ENCODE results near the gene CACNA2D3. TPM values are rescaled to one million over a fixed set of nuclear protein-coding genes. Genes with fewer than 3 reads are reported as not detected.
"Not testable (repeated sequence)": the region's sequence is repeated elsewhere in the genome, so short reads cannot be mapped to it uniquely, and the experiment has no call there.

CACNA2D3 gene
- total RNA-seq, 1 experiment from 2014 or later: not detected

DNA sequence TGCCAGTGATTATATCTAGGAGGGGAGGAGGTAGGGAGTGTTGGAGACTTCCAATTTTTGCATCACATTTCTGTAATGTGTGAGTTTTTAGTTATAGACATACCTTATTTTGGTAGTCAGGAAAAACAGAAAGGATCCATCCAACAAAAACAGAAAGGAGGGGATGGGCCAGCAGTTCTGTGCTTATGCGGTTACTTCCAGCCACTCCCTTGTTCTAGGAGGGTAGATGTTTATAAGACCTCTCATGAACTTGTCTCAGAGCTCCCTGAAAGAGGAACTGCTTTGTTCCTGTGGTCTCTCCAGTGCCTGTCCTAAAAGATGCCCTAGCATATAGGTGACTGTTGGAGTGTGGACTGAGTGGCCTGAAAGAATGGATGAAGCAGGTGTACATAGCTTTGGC, 323.3 kb downstream of the CACNA2D3 start:
- no peak for DNase-seq (ENCODE audit: low spot score)

DNA sequence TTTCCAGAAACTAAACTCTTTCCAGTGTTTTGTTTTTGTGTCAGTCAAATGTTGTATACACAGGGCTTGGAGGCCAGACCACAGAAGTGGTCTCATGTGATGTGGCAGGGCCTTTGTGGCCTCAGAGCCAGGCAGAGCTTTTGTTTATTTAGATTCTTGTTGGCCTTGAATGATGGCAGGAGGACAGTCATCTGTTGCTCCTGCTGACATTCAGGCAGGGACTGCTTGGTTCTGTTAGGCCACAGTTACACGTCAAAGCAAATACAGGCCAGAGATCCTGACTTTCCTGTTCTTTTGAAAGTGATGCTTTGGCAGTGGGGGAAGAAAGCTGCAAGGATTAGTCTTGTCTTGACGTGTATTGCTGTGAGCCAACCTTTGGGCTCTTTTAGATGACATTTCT, 325.1 kb downstream of the CACNA2D3 start:
- DNase-seq (ENCODE audit: low spot score): no peak

DNA sequence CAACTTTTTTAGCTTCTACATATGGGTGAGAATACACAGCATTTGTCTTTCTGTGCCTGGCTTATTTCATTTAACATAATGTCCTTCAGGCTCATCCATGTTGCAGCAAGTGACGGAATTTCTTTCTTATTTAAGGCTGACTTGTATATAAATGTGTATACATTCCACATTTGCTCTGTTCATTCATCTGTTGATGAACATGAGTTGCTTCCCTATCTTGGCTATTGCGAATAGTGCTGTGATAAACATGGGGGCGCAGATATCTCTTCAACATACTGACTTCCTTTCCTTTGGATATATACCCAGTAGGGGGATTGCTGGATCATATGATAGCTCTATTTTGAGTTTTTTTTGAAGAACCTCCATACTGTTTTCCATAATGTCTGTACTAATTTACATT, 332.5 kb downstream of the CACNA2D3 start:
- no peak for DNase-seq (ENCODE audit: low spot score)

DNA sequence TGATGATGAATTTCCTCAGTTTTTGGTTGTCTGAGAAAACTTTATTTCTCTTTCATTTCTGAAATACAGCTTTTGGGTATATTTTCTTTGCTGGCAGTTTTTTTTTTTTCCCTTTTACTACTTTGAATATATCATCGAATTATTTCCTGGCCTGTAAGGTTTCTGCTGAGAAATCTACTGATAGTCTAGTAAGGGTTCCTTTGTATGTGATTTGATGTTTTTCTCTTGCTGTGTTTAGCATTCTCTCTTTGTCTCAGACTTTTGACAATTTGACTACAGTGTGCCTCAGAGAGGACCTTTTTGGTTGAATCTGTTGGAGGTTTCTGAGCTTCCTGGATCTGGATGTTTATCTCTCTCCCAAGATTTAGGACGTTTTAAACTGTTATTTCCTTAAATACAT, 336.0 kb downstream of the CACNA2D3 start:
- no peak for DNase-seq (ENCODE audit: low spot score)

DNA sequence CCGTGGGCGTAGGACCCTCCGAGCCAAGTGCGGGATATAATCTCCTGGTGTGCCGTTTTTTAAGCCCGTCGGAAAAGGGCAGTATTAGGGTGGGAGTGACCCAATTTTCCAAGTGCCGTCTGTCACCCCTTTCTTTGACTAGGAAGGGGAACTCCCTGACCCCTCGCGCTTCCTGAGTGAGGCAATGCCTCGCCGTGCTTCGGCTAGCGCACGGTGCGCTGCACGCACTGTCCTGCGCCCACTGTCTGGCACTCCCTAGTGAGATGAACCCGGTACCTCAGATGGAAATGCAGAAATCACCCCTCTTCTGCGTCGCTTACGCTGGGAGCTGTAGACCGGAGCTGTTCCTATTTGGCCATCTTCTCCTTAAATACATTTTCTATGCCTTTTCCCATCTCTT, 342.2 kb downstream of the CACNA2D3 start:
- not testable (repeated sequence) for DNase-seq (ENCODE audit: low spot score)

DNA sequence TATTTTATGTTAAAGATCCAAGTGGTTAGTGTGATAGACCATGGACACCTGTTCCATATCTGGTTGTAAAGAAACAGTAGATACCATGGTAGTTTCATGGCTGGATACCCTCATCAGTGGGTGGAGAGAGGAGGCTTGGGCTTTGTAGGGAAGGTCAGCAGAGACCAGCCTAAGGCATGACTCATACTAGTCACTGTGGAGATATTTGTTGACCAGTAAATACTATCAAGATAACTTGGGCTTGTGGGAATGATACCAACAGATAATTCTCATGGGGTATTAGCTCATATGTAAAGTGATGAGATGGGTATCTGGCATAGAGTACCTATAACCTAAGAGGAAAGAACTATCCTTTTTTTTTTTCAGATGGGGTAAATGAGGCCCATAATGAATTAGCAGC, 354.5 kb downstream of the CACNA2D3 start:
- no peak for DNase-seq (ENCODE audit: low spot score)

DNA sequence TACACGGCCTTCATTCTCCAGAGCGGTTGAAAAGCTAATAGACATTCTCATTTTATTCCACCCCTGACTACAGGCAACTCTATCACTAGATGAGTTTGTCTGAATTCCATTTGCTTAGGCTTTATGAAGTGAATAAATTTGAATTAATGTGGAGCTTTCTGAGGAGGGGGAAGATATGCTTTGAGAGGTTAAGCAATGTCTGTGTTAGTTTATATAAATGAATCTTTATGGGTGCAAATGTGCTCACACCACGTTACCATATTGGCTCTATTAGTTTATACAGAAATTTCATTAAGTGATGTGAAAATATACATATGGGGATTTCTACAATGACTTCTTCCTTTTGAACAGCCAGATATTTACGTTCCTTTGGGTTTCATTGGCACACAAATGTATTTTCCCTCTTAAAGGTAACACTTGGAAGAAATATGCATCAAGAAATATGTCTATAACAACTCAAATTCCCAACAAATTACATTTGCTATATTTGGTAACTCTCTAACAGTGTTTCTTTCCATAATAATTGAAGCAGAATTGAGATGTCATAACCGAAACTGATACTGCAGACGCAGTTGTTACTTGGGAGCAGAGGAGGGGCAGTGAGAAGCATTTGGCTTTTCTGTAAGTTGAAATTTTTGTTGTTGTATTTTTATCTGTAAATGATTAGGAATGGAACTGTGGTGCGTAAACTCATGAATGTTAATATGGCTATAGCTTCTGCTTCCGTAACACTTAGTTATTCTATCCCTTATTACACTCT, 359.4 kb downstream of the CACNA2D3 start:
- DNase-seq (ENCODE audit: low spot score): no peak

DNA sequence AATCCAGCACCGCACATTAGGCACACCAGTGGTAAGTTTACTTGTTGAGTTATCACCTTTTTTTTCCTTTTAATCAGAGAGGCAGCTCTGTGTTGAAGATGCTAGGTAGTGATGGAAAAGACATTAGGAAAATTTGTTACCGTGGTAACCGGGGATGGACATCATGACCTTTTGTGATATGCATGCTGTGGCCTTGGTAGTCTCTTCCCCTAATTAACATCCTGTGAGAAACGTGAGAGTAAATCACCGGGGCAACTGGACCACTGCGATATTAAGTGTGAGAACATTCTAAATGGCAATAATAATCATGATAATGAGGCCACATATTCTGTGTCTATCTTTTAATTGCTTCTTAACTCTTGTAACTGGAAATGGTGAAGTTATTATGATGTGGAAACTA, 362.0 kb downstream of the CACNA2D3 start:
- no peak for DNase-seq (ENCODE audit: low spot score)

DNA sequence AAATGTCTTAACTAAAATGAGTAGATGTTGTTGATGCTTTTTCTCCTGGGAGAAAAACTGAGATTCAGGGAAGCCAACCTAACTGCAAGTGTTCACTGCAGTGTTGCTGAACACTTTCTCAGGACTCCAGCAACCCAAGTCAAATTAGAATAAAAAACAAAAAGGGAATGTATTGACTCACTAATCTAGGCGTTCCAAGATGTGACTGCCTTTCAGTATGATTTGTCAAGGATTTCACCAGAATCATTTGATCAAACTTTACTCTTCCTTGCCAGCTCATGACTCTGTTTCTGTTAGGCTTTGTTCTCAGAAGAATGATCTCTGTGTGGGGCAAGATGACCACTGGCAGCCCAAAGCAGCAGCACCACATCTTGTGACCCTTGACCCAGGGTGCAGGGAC, 364.0 kb downstream of the CACNA2D3 start:
- no peak for DNase-seq (ENCODE audit: low spot score)

DNA sequence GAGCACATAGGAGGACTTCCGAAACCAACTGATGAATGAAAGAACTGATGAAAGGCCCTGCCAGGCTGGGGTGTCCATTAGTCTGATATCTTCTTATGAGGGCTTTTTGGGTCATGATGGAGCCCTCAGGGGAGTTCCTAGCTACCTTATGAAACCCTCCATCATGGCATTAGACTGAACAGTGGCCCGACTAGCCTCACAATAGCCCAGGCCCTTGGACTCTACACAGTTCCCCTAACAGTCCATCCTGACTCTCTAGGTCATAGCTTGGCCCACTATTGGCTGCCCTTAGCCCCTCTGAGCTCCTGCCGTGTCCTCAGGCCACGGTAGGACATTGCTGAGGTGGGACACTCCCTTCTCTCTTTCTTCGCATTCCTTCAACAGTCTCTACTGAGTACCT, 365.9 kb downstream of the CACNA2D3 start:
- DNase-seq (ENCODE audit: low spot score): no peak

DNA sequence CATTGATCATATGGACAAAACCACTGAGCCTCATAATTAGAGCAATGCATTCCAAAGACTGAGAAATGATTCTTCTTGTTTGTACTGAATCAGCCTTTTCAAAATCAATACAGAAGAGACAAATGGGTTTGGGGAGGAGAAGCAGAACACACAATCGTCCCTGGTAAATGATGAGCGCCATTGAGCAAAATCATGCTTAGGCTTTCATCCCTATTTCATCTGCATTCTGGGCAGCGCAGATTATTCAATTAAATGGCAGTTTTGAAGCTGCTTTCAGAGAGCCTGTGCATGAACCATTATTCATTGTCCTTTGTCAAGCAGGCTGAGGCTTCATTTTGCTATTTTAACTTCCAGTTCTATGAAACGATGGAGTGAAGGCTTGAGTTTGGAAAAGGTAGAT, 371.9 kb downstream of the CACNA2D3 start:
- no peak for DNase-seq (ENCODE audit: low spot score)

DNA sequence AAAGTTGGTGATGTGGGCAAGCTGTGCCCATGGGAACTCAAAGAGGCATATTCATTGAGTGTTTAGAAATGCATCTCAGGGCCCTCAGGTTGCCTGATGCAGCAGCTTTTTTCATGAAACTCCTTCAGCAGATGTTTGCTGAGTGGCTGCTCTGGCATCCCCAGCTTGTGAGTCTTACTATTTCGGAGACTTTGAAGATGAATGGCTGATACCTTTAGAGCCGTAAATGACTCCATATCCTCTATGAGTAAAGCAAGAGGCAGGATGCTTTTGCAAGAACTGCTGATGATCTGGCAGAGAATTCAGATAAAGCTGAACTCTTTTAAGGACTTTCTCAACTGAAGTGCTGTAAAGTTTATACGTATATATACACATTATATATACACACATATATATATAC, 384.3 kb downstream of the CACNA2D3 start:
- DNase-seq (ENCODE audit: low spot score): no peak

DNA sequence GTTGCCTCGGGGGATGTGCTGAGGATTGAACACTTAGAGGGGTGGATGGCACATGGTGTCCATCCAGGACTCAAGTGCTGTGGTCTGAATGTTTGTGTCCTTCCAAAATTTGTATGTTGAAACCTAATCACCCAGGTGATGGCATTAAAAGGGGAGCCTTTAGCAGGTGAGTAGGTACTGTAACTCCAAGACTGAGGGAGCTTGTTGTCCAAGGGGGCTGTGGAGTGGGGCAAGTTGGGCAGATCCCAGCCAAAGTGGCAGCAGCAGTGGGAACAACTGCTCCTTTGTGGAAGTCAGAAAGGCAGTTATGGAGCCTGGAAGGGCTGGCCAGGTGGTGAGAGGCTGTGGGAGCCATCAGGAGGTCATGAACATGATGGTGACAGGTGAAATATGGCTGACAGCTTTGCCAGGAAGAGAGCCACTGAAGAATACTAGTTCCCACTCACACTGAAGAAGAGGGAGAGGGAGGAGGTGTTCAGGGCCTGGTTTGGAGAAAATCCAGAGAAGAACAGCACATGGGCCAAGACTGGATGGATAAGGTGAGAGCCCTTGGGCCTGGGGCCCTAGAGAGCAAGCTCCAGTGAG, 385.6 kb downstream of the CACNA2D3 start:
- no peak for DNase-seq (ENCODE audit: low spot score)

DNA sequence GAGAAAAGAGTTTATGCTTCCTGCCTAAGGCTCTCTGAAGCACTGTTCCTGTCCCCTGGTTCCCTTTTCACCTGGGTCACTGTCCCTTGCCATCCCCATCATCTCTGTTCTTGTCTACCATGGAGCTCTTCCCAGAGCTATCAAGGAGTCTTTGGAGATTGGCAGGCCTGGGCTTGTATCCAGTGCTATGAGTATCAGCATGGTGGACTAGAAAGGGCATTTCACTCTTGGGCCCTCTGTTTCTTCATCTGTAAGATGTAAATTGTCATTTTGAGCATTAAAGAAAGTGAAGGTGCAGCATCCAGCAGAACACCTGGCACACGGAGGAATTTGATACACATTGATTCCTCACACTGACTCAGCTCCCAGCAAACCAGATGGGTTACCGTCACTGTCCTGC, 388.2 kb downstream of the CACNA2D3 start:
- DNase-seq (ENCODE audit: low spot score): no peak

DNA sequence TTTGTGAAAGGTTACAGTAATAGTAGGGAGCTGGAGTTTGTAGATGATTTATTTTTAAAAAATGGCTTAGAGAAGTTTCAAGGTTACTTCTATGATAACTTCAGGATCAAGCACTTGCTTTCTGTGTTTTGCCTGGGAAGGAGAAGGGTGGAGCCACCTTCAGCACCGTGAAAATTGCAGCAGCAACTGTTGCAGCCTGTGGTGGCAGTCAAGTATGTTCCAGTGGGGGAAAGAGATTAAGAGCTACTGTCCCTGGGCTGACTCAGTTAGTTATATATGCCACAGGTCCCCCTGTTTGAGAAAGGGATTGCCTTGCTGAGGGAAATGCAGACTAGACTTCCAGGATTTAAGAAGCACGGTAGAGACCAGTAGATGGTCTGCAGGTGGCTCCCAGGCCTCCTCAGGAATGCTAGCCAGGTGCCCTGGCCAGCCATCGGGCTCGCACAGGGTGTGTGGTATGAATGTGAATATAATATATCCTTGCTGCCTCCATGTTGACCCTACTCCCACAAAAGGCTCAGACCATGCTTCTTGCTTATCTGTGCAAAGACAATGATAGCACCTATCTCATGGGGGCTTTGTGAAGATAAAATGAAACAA, 389.5 kb downstream of the CACNA2D3 start:
- no peak for DNase-seq (ENCODE audit: low spot score)

DNA sequence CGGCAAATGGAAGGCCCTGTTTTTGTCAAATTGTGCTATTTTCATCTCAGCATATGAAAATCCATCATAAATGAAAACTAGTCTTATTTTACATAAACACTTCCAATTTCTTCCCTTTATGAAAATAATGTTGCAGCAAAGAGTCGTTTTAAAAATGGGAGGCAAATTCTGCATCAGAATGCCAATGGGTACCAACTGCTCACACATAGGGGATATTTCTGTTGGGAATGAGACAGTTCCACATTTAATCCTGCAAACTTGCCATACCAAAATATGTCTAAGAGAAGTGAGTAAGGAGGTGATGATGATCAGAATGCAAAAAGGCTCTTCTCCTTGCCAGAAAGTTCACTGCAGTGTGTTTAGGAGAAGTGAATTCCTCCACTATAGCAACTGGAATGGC, 391.7 kb downstream of the CACNA2D3 start:
- no peak for DNase-seq (ENCODE audit: low spot score)

DNA sequence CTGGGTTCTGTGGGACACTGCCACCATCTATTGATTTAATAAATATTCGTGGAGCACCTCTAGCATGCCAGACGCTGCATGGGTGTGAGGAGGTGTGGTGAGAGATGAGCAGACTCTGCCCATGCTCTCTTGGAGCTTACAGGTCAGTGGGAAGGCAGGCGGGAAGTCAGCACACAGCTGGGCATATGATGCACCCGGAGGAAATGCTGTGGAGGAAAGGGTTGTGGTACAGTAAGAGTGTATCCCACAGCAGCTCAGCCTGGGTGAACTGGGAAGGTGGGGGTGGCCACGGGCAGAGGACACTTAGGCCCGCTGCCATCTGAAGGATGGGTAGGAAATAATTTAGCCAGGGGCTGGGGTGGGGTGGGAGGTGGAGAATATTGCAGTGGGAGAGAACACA, 392.1 kb downstream of the CACNA2D3 start:
- DNase-seq (ENCODE audit: low spot score): no peak

DNA sequence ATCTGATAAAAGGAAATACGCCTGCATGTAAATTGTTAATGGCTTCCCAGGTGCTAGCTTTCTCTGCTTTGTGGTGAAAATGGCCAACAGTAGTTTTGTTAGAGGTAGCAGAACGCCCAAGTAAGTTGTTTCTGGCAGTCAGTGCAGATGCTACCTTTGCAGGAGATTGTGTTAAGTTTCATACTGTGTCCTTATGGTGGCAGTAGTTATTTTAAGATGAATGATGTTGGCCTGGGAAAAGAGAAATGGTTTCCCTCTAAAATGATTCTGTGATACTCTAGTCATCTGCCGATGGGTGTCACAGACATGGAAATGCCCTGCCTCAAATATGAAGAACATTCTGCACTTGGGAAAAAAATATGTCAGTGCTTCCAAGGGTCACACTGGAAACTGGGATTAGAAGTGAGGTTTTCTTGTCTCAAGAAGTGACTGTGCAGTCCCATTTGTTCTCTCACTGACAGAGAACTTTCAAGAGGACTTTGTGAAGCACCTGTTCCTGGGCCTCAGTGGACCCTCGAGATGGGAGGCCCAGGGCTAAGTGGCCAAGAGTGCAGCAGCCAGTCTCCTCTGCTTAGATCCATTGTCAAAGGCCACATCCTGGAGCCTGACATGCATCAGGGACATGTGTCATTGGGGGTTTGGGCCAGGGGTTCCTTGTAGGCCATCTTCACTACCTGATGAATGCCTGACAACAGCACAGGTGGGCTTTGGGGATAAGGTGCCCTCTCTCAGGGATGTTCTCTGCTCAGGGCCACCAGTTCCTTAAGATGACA, 393.3 kb downstream of the CACNA2D3 start:
- no peak for DNase-seq (ENCODE audit: low spot score)

DNA sequence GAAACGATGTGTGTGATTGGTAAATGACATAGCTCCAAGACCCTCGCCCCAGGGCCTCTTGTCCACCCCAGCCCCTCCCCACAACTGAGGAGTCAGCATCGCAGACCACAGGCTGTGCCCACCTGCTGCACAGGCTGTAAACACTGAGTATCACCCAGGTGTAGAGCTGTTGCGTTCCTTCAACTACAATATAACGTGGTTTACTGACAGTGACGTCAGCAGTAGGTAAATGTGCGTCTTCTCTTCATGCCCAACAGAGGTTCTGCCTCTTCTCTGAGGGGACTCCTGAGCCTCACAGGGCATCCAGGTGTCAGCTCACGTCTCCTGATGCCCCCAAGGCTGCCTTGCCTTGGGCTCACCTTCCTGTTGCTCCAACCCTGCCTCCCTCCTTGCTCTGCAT, 395.1 kb downstream of the CACNA2D3 start:
- no peak for DNase-seq (ENCODE audit: low spot score)

DNA sequence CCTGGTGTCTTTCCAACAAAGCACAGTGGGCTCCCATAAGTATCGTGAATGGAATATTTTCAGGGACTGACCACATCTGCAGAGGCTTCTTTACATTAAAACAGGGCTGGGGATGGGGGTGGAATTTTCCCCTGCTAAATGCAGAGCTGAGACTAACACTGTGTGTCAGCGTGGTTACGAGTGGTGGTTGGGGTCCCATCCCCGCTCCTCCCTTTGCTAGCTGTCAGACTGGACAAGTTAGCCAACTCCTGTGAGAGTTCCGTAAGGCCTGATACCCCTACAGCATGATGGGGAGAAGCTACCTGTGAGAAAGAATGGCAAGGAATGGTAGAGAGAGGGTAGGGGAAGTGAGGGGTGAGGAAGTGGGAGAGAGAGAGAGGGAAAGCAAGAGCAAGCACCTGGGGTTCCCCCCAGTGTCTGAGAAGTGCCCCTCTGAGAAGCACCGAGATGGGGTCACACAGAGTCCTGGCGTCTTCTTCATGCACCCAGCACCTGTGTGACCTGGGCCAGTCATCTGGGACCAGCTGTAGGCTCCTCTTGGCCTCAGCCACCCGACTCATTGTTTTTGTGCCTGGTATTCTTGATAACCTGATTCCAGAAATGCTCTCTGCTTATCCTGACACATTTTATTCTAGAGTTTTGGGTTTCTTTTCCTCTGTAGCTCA, 395.8 kb downstream of the CACNA2D3 start:
- DNase-seq (ENCODE audit: low spot score): no peak

DNA sequence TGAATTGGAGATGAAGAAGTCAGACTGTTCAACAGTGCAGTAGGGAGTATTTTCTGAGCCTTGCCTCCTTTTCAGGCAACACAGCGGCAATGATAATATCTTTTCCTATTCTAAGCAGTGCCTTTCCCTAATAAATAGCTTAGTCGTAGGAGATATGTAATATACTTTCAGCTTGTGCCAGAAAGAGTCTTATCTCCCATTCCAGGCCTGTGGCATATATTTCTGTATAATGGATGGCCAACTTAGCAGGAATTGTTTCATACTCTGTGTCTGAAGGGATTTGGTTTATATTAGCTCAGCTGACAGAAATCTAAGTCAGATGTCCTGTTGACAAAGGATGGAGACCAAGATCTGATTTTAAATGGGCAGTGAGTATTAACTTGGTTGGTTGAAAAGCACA, 397.1 kb downstream of the CACNA2D3 start:
- no peak for DNase-seq (ENCODE audit: low spot score)

DNA sequence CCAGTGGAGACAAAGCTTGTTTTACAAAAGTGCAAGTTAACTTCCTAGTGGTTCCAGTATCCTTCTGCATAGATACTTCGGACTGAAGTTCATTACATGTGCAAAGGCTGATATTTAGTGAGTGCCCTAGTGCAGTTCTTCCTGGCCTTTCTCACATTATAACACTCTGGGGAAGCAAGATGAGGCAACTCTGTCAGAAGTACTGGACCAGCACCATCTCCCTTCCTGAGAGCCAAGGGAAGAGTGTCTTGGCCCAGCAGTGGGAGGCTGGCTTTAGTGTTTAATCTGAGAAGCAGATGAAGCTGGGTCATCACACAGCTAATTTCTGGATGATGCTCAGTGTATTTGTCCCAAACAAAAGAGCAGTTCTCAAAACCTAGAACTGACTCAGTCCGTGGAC, 397.7 kb downstream of the CACNA2D3 start:
- DNase-seq (ENCODE audit: low spot score): no peak

All from HT-29 (cell line).